Activated B cell treated with CpG ODN at 0.5 μM for 24 hours (primary cell): ENCODE measurements around the gene TMC2. TPM values are rescaled to one million over a fixed set of nuclear protein-coding genes. Genes with fewer than 3 reads are reported as not detected.
A peak's percentile ranks its signal among the peaks of the same experiment; 100 is the strongest.

Experiments
- ATAC-seq: fragments of 200-7000 bp; cut with Tn5 transposase; one replicate; pipeline ENCODE4 v1.10.0; 2021; ENCODE audit warnings: low read depth, mild to moderate bottlenecking, moderate library complexity
- CTCF ChIA-PET: fragments of 350-600 bp; sonication (Branson Sonifier 250); formaldehyde crosslinking; loops from one replicate; lab custom pipeline; 2021; ENCODE audit warnings: antibody characterized with exemption; lab: Charles Lee
- POLR2A ChIA-PET: fragments of 350-600 bp; sonication (Branson Sonifier 250); formaldehyde crosslinking; loops from one replicate; lab custom pipeline; 2021; ENCODE audit warnings: antibody characterized with exemption; lab: Charles Lee
- DNase-seq: peaks from one replicate; pipeline ENCODE4 v3.0.0; 2022
- H3K27ac Mint-ChIP-seq: one replicate; pipeline ENCODE4 v1.8.0; 2020; ENCODE audit warnings: mixed read lengths
- H3K27me3 Mint-ChIP-seq: one replicate; pipeline ENCODE4 v1.8.0; 2021; ENCODE audit warnings: mixed read lengths
- H3K36me3 Mint-ChIP-seq: one replicate; pipeline ENCODE4 v1.8.0; 2021; ENCODE audit warnings: low read depth, mixed read lengths
- H3K4me1 Mint-ChIP-seq: one replicate; pipeline ENCODE4 v1.8.0; 2021; ENCODE audit warnings: mixed read lengths
- H3K4me3 Mint-ChIP-seq: one replicate; pipeline ENCODE4 v1.8.0; 2020; ENCODE audit warnings: mild to moderate bottlenecking, mixed read lengths
- H3K9me3 Mint-ChIP-seq: one replicate; pipeline ENCODE4 v1.8.0; 2020; ENCODE audit warnings: mixed read lengths
- CTCF ChIP-seq: fragments of 200-600 bp; IDR thresholded peaks from one replicate; pipeline ENCODE4 v1.8.0; 2022; ENCODE audit warnings: antibody characterized with exemption, mild to moderate bottlenecking
- intact Hi-C: fragments of 100-400 bp; cut with micrococcal nuclease; formaldehyde crosslinking; loops from one replicate; pipeline ENCODE4 v1.15.1; 2024
- total RNA-seq: library from RNA; stranded (reverse); gene quantifications from 2 replicates; pipeline ENCODE4 v1.2.3, GENCODE V29; 2022

The TMC2 gene
- total RNA-seq, 1 donor from 2014 or later: not detected

DNA sequence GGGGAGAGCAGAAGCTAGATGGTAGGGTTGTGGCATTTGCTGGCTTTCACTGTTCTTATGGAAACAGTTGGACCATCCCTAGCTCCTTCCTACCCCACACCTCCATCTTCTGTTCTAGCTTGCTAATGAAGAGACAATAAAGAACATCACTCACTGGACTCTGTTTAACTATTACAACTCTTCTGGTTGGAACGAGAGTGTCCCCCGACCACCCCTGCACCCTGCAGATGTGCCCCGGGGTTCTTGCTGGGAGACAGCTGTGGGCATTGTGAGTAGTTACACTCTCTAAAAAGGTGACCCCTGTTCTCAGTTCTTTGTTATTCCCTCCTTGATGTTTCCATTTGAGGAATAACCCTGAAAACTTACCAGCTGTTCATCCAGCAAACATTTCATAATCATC lies 75.7 kb downstream of the TMC2 start:
- Mint-ChIP-seq H3K27me3 (peaks cover 41% of the 10 kb centered on the region), H3K27ac (no peak overlapping the region), H3K4me3 (no peak overlapping the region), H3K36me3 (peaks cover 4% of the 10 kb centered on the region), H3K9me3 (peaks cover 7% of the 10 kb centered on the region), H3K4me1 (peaks cover 3% of the 10 kb centered on the region)
- intact Hi-C loops: no loop called here
- no peak for ATAC-seq
- no peak for DNase-seq
- POLR2A ChIA-PET: no interaction called here
- CTCF ChIA-PET: interaction anchor here (0.7 kb wide), 1 partner anchor 90 kb away, joined by 3 read pairs; no protein-coding TSS in a partner anchor
- no peak for TF ChIP-seq CTCF

GRCh38 chr20:2616634-2617033 lies 80.3 kb downstream of the TMC2 start:
- ATAC-seq (no peak), DNase-seq (no peak)
- Mint-ChIP-seq H3K9me3 (no peaks in the 10 kb centered on the region), H3K4me3 (no peak overlapping the region), H3K4me1 (peaks cover 8% of the 10 kb centered on the region), H3K27me3 (peaks cover 42% of the 10 kb centered on the region), H3K36me3 (no peaks in the 10 kb centered on the region), H3K27ac (no peak overlapping the region)
- intact Hi-C loops: no loop called here
- CTCF ChIA-PET: no interaction called here
- TF ChIP-seq CTCF: no peak
- POLR2A ChIA-PET: no interaction called here

- intact Hi-C loops: no loop called here
- Mint-ChIP-seq H3K27me3 (peaks cover 41% of the 10 kb centered on the region), H3K36me3 (no peaks in the 10 kb centered on the region), H3K4me1 (peaks cover 8% of the 10 kb centered on the region), H3K9me3 (no peaks in the 10 kb centered on the region), H3K4me3 (no peak overlapping the region), H3K27ac (peak overlapping the region; percentile 22)
- no peak for TF ChIP-seq CTCF
- ChIA-PET POLR2A (no interaction called here), CTCF (no interaction called here)
- ATAC-seq: peak; percentile 60
- DNase-seq: no peak
Observed at GRCh38 chr20:2617099-2617714, 80.8 kb downstream of the TMC2 start.

DNA sequence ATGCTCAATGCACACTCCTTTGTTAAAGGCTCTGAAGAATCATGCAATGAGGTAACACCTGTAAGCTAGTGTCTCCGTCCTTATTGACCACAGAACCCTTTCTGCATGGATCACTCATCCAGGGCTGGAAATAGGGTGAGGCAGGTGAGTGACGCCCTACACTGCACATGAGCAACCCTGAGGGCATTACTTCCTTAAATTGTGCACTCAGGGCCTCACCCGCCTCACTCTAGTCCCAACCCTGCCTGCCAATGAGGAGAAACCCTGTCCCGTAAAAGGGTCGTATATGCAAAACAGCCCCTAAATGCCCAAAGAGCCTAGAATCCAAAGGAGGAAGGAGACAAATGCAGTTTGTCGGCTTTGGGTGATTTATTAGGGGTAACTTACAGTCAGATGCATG lies 82.4 kb downstream of the TMC2 start:
- H3K27ac Mint-ChIP-seq: no peak overlapping the region
- no peaks in the 10 kb centered on the region for H3K9me3 Mint-ChIP-seq
- H3K36me3 Mint-ChIP-seq: no peaks in the 10 kb centered on the region
- peaks cover 39% of the 10 kb centered on the region for H3K27me3 Mint-ChIP-seq
- CTCF ChIA-PET: no interaction called here
- POLR2A ChIA-PET: no interaction called here
- H3K4me1 Mint-ChIP-seq: peaks cover 8% of the 10 kb centered on the region
- TF ChIP-seq CTCF: no peak
- no peak for DNase-seq
- intact Hi-C loops: no loop called here
- no peak for ATAC-seq
- H3K4me3 Mint-ChIP-seq: no peak overlapping the region

DNA sequence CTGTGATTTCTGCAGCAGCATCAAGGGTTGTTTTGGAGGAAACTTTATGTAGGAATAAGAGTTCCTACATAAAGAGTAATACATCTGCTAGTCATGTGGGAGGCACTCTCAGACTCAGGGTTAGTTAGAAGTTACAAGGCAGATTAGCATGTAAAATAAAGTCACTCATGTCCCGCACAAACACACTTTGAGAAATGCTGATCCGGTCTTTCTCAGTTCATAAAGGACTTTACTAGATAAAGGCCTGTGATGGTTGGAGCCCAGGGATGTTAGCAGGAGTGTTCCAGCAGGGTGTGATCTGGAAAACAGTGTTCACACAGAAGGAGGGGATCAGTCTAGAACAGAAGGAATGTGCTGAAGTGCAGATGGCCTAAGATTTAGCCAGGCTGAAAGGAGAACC lies 83.0 kb downstream of the TMC2 start:
- intact Hi-C loops: no loop called here

More for the DNA sequence above, 83.0 kb downstream of the TMC2 start:
- CTCF ChIA-PET: no interaction called here
- Mint-ChIP-seq H3K36me3 (no peaks in the 10 kb centered on the region), H3K27me3 (peaks cover 39% of the 10 kb centered on the region), H3K9me3 (no peaks in the 10 kb centered on the region), H3K4me3 (no peak overlapping the region), H3K4me1 (peaks cover 8% of the 10 kb centered on the region), H3K27ac (no peak overlapping the region)
- ATAC-seq (no peak), DNase-seq (no peak)
- POLR2A ChIA-PET: no interaction called here
- TF ChIP-seq CTCF: no peak
